IPS-20b (cell line): ENCODE data around the gene TBXA2R.
A peak's percentile ranks its signal among the peaks of the same experiment; 100 is the strongest.

Experiments
- H3K27ac ChIP-seq: one replicate; pipeline ENCODE4 v1.5.1; 2013; ENCODE audit warnings: low read length
- H3K27me3 ChIP-seq: 2 replicates; pipeline ENCODE4 v1.6.1; 2013; ENCODE audit warnings: mild to moderate bottlenecking, low read length, inconsistent platforms; ENCODE audit not compliant: insufficient read depth
- H3K36me3 ChIP-seq: 2 replicates; pipeline ENCODE4 v1.6.1; 2013; ENCODE audit warnings: low read depth, mild to moderate bottlenecking, inconsistent platforms, low read length, moderate library complexity; ENCODE audit not compliant: insufficient read depth
- H3K4me1 ChIP-seq: 2 replicates; pipeline ENCODE4 v1.6.1; 2013; ENCODE audit warnings: mild to moderate bottlenecking, control low read depth, inconsistent platforms, low read length, moderate library complexity; ENCODE audit not compliant: insufficient read depth
- H3K4me3 ChIP-seq: 2 replicates; pipeline ENCODE4 v1.5.1; 2013; ENCODE audit warnings: mild to moderate bottlenecking, low read length, inconsistent platforms
- H3K9ac ChIP-seq: 2 replicates; pipeline ENCODE4 v1.6.1; 2013; ENCODE audit warnings: low read depth, mild to moderate bottlenecking, inconsistent platforms, low read length, moderate library complexity
- H3K9me3 ChIP-seq: 2 replicates; pipeline ENCODE4 v1.6.1; 2013; ENCODE audit warnings: mild to moderate bottlenecking, low read depth, low read length, inconsistent platforms; ENCODE audit not compliant: insufficient read depth

Gene TBXA2R

DNA sequence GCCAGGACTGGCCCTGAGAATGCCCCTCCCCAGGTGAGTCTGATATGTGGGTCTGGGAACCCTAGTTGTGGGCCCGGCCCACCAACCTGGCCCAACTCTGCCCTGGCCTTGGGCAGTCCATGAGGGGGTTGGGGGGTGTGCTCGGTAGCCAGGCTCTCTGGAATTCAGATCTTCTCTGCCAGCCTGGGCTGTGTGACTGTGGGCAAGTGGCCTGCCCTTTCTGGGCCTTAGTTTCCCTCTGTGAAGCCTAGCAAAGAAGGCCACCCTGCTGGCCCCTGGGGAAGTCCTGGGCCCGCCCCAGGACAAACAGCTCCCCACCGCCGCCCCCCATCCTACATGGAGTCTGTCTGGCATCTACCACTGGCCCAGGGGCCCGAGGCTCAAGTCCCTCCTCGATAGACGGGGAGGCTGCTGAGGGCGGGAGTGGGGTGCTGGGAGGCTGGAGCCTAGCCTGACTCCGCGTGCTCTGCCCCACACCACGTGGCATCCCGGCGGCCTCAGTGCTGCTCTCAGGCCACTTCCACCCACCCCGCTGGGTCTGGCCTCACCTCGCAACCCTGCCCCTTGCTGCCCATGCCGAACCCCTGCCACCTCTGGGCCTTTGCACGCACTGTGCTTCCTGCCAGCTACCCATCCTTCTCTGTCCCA, 8.3 kb upstream of the TBXA2R start:
- Histone ChIP-seq H3K4me3 (no peak overlapping the region), H3K9ac (no peak overlapping the region), H3K4me1 (no peaks in the 10 kb centered on the region), H3K27ac (no peak overlapping the region), H3K27me3 (no peaks in the 10 kb centered on the region), H3K36me3 (peaks cover 9% of the 10 kb centered on the region), H3K9me3 (no peaks in the 10 kb centered on the region)

DNA sequence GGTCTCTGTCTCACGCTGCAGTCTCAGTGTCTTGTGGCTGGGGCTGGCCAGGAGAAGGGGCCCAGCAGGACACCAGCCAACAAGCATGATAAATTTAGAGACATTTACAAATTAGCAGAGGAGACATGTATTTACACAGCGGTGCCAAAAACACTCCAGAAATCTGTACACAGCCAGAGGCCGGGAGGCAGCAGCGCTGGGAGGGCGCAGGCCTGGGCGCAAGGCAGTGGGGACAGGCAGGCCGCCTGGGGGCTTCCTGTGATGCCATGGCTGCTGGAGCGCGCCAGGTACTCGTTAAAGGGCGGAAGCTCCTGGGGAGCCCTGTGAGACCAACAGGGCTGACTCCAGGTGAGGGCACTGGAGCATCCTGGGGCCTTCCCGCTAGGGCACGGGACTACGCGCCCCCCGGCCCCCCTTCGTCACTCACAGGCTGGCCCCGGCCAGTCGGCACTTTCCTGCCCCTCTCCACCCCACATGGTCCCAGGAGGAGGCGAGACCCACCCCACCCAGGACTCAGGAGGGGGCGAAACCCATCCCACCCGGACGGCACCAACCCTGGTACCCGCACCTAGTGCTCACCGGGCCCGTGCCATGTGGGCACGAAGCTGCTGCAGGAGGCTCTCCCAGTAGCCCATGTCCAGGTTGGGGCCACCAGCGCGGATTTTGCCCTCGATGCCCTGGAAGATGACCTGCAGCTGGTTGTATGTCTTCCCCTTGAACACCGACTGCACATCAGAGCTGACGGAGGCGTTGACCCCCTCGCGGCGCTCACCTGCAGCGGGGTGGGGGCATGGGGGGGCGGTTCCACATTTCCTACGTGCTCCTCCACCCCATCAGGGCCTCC, 7.4 kb upstream of the TBXA2R start:
- no peak overlapping the region for H3K4me3 ChIP-seq
- H3K36me3 ChIP-seq, result peaks cover 9% of the 10 kb centered on the region
- H3K27me3 ChIP-seq, result no peaks in the 10 kb centered on the region
- H3K27ac ChIP-seq, result no peak overlapping the region
- no peaks in the 10 kb centered on the region for H3K4me1 ChIP-seq
- H3K9ac ChIP-seq, result no peak overlapping the region
- no peaks in the 10 kb centered on the region for H3K9me3 ChIP-seq

DNA sequence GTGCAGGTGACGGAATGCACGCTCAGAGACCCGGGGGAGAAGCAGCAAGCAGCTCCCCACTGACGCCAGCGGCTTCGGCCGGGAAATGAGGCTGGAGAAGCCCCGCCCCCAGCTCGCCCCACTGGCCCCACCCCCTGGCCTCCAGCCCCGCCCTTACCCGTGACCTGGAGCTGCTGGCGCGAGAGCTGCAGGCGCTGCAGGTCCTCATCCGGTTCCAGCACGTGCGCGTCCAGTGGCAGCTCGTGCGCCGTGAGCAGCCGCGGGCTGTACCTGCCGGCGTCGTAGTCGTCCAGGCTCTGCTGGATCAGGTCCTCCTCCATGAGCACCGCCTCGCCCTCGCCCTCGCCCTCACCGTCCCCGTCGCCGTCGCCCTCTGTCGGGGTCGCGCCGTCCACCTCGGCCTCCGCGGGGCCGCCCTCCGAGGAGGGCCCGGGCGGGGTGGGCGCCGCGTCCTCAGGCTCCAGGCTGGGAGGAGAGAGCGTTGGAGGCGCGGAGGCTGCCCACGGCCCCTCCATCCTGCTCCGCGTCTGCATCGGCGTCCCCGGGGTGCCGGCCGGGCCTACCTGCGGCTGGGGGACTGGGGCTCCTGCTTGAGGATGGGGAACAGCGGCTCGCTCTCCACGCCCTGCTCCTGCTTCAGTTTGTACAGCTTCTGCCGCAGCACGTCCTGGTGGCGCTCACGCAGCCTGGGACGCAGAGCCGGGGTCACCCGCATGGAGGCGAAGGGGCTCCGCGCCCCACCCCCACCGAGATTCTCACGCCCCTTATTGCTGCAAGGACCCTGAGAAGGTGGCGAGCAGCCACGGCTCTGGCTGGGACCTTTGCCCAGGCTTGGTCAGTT, 6.4 kb upstream of the TBXA2R start:
- no peak overlapping the region for H3K4me3 ChIP-seq
- peaks cover 9% of the 10 kb centered on the region for H3K36me3 ChIP-seq
- no peak overlapping the region for H3K27ac ChIP-seq
- H3K4me1 ChIP-seq, result no peaks in the 10 kb centered on the region
- no peaks in the 10 kb centered on the region for H3K9me3 ChIP-seq
- no peak overlapping the region for H3K9ac ChIP-seq
- H3K27me3 ChIP-seq, result no peaks in the 10 kb centered on the region

DNA sequence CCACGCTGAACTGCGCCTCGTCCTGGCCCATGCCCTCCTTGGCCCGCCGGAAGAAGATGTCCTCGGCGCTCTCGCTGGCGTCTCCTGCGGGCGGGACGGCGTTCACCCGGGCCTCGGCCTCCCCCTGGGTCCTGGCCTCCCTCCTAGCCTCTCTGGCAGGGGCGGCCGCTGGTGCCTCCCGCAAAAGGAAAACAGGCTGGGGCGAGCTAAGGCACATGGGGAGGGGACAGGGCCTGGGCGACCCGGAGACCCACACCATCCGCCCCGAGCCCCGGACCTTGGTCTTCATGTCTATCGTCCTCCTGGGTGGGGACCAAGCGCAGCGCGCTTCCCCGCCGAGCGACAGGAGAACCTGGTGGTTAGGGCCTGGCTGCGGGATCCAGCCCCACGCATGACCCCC, 5.7 kb upstream of the TBXA2R start:
- Histone ChIP-seq H3K4me3 (no peak overlapping the region), H3K9ac (no peak overlapping the region), H3K27me3 (peaks cover 2% of the 10 kb centered on the region; the same call in 1 of the 2 replicates), H3K4me1 (0 out of 2 replicates have a peak, but pooled peaks cover 3% of the 10 kb centered on the region), H3K9me3 (no peaks in the 10 kb centered on the region), H3K27ac (no peak overlapping the region), H3K36me3 (peaks cover 9% of the 10 kb centered on the region; the same call in 1 of the 2 replicates)

DNA sequence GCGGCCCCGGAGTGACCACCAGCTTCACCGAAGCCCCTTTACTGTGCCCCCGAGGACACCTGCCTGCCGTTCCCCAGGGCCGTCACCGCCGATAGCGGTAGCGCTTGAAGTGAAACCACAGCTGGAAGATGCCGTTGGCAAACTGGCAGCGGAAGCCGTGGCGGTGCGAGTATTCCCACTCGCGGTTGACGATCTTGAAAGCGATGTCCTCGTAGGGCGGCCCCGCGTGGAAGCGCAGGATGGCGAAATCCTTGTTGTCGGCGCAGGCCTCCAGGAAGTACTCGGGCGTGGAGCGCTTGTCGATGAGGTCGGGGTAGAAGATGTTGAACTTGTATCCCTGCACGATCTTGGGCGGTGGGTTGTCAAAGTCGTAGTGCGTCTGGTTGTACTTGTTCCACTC, 5.2 kb upstream of the TBXA2R start:
- no peaks in the 10 kb centered on the region for H3K9me3 ChIP-seq
- 0 out of 2 replicates have a peak, but pooled peaks cover 3% of the 10 kb centered on the region for H3K4me1 ChIP-seq
- peaks cover 9% of the 10 kb centered on the region; the same call in 1 of the 2 replicates for H3K36me3 ChIP-seq
- H3K27ac ChIP-seq, result no peak overlapping the region
- H3K4me3 ChIP-seq, result no peak overlapping the region
- H3K9ac ChIP-seq, result no peak overlapping the region
- H3K27me3 ChIP-seq, result peaks cover 7% of the 10 kb centered on the region; the same call in 1 of the 2 replicates

DNA sequence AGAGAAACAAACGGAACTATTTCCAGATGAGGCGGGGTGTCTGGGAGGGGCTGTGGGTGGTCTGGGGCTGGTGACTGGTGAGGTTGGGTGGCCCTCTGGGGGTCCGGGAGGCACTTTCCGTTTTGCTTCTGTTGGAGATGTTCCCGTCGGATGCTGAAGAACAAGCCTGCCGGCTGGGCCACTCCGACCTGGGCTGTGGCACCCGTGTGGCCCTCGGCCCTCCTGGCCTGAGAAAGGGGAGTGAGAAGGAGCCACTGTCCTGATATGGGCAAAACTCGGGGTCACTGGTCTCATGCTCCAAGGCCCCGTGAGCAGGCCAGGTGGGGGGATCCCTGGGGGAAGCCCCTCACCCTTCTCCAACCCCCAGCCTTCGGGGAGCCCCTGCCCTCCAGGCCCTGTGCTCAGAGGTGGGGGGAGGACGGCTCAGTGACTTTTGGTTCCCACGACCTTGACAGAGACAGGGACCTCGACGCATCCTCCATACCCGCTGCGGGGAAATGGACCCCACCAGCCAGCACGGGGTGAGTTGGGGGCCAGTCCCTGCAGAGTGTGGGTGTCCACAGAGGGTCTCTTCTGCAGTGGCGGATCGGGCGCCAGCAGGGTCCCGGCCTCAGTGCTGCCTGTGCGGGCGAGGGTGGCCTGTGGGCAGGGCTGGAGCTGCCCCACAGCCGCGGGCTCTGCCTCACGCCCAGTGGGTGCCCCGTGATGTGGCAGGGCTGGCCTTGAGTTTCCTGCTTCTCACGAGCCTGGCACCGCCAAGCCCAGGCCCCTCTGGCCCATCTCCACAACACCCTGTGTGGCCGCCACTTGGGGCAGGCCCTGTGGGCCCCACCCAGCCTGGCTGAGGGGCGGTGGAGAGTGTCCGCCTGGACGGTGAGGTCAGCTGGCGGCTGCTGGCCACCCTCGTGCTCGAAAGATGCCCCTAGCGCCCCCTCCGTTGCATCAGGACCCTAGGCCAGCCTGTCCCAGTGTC, 4.4 kb upstream of the TBXA2R start:
- Histone ChIP-seq H3K27me3 (peaks cover 12% of the 10 kb centered on the region), H3K9me3 (no peaks in the 10 kb centered on the region), H3K4me3 (no peak overlapping the region), H3K4me1 (0 out of 2 replicates have a peak, but pooled peaks cover 3% of the 10 kb centered on the region), H3K36me3 (peaks cover 9% of the 10 kb centered on the region; the same call in 1 of the 2 replicates), H3K9ac (no peak overlapping the region), H3K27ac (no peak overlapping the region)

DNA sequence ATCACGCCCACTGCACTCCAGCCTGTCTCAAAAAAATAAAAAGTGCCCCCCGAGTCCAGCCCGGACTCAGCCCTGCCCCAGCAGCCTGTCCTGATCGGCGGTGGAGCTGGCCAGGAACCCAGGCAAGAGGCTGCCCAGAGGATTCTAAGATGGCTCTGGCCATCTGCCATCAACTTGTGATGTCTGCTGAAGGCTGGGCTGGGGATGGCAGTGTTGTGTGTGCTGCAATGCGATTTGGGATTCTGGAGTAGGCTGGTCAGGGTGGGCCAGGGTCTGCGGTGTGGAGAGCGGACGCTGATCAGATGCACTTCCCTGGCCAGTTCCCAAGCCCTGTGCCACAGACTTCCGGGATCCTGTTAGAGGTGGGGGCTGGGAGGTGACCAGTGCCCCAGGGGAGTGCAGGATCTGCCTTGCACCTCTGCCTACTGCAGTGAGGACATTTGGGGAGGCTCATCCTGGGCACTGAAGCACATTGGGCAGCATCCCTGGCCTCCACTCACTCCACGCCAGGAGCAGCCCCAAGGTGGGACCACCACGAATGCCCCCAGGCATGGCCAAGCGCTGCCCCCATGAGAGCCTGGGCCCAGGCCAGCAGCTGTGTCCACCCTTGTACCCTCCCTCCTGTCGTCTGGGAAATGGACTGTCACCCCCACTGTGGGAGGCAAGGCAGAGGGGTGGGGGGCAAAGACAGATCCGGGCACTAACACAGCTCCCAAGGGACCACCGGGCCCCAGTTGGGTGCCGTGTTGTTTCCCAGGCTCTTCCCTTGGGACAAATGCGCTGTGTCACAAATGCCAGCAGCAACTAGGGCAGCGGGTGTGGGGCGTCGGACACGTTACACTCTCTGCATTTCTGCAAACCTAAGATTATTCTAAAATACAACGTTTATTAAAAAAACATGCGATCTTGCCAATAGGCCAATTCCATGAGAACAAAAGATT, 3.4 kb upstream of the TBXA2R start:
- no peak overlapping the region for H3K27ac ChIP-seq
- peaks cover 22% of the 10 kb centered on the region for H3K27me3 ChIP-seq
- 0 out of 2 replicates have a peak, but pooled peaks cover 3% of the 10 kb centered on the region for H3K4me1 ChIP-seq
- H3K4me3 ChIP-seq, result no peak overlapping the region
- no peaks in the 10 kb centered on the region for H3K9me3 ChIP-seq
- H3K36me3 ChIP-seq, result peaks cover 9% of the 10 kb centered on the region; the same call in 1 of the 2 replicates
- H3K9ac ChIP-seq, result no peak overlapping the region

DNA sequence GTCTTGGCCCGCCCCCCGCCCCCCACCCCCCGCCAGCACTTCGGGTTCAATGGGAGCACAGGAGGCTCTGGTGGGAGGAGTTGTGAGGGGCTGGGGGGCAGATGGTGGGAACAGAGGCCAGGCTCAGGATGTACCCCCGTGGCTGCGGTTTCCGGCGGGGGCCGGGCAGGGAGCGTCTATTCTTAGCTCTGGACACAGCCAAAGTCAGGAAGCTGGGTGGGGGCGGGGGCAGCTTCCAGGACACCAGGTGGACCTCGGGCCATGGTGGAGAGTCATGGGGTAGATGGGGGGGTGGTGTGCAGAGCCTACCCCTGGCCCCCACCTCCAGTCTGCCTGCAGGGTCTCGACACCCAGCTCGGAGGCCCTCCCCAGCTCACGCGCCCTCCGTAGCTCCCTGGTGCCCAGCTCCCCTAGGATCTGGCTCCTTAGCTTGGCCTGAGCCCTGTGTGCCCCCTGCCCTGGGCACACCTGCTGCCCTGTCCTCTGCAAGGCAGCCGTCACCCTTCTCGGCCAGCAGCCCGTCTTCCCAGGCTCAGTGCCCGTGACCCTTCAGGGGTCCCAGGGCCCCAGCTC, 2.2 kb upstream of the TBXA2R start:
- H3K27ac ChIP-seq, result no peak overlapping the region
- no peak overlapping the region for H3K4me3 ChIP-seq
- H3K9me3 ChIP-seq, result no peaks in the 10 kb centered on the region
- peaks cover 9% of the 10 kb centered on the region; the same call in 1 of the 2 replicates for H3K36me3 ChIP-seq
- H3K4me1 ChIP-seq, result 0 out of 2 replicates have a peak, but pooled peaks cover 3% of the 10 kb centered on the region
- no peak overlapping the region for H3K9ac ChIP-seq
- H3K27me3 ChIP-seq, result peaks cover 26% of the 10 kb centered on the region

DNA sequence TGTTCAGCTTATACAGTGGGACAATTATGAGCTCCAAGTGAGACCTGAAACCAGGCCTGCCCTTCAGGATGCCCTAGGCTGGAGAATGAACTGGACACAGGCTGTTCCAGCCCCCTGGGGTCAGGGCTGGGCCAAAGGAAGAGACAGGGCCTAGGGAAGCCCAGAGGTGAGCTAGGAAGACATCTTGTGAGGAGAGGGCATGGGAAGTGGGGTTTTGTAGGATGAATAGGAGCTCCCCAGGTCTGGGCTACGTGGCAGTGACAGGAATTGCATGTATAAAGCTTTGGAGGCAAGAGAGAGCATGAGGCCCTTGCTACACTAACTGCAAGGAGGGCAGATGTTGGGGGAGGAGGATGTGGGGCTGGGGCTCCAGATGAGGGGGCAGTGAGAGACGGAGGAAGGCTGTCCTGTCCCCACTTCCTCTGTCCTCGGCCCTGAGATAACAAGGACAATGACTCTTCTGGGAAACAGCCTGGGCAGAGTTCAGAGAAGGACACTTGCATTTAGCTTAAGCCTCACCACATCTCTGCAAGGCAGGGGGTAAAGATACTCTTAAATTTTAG, 1.5 kb upstream of the TBXA2R start:
- peaks cover 9% of the 10 kb centered on the region; the same call in 1 of the 2 replicates for H3K36me3 ChIP-seq
- H3K27me3 ChIP-seq, result peaks cover 26% of the 10 kb centered on the region
- no peak overlapping the region for H3K27ac ChIP-seq
- H3K4me3 ChIP-seq, result peak overlapping the region; percentile 67; the same call in 1 of the 2 replicates
- 0 out of 2 replicates have a peak, but pooled peaks cover 3% of the 10 kb centered on the region for H3K4me1 ChIP-seq
- H3K9me3 ChIP-seq, result no peaks in the 10 kb centered on the region
- H3K9ac ChIP-seq, result no peak overlapping the region
